Right lobe of liver (tissue), 6 donors: Measurements from ENCODE around the gene ZNF385B. TPM values are rescaled to one million over a fixed set of nuclear protein-coding genes. Genes with fewer than 3 reads are reported as not detected.

Experiments used
- ATAC-seq, 4 donors: fragments of 200-7000 bp; cut with Tn5 transposase; one replicate each; pipeline ENCODE4 v1.9.1; 2020; ENCODE audit warnings: mild to moderate bottlenecking in 4 of 4, moderate library complexity in 4 of 4
- DNase-seq, 3 donors: peaks; one replicate each; pipeline ENCODE4 v3.0.0-alpha.2; 2020
- H3K27ac ChIP-seq, 3 donors: fragments of 200-600 bp; one replicate each; pipeline ENCODE4 v1.8.0; 2022
- H3K27me3 ChIP-seq, 2 donors: fragments of 200-600 bp; one replicate each; pipeline ENCODE4 v1.8.0; 2022
- H3K36me3 ChIP-seq, 4 donors: fragments of 200-600 bp; sonication (generic) in 1 of 4; one replicate each; pipeline versions ENCODE4 v1.5.1 to v1.8.0; 2017 to 2022; ENCODE audit warnings: control low read depth in 1 of 4
- H3K4me1 ChIP-seq, 4 donors: fragments of 200-600 bp; sonication (generic) in 1 of 4; one replicate each; pipeline versions ENCODE4 v1.5.1 to v1.8.0; 2017 to 2022; ENCODE audit warnings: control low read depth in 1 of 4
- H3K4me3 ChIP-seq, 3 donors: fragments of 200-600 bp; one replicate each; pipeline ENCODE4 v1.8.0; 2022
- H3K9me3 ChIP-seq, 4 donors: fragments of 200-600 bp; sonication (generic) in 1 of 4; one replicate each; pipeline versions ENCODE4 v1.5.1 to v1.8.0; 2017 to 2022; ENCODE audit warnings: control low read depth in 1 of 4
- CTCF ChIP-seq, 4 donors: fragments of 200-600 bp in 3 of 4; fragments of 450-650 bp in 1 of 4; IDR thresholded peaks; one replicate each; pipeline versions ENCODE4 v1.5.1 to v1.8.0; 2016 to 2022; ENCODE audit warnings: antibody characterized with exemption in 4 of 4, mild to moderate bottlenecking in 2 of 4
- POLR2A ChIP-seq: fragments of 450-650 bp; IDR thresholded peaks from one replicate; pipeline ENCODE4 v1.6.1; 2017; ENCODE audit warnings: antibody characterized with exemption, mild to moderate bottlenecking
- WGBS: methylation state at CpG from one replicate; pipeline ENCODE4 v1.1.6; 2018; ENCODE audit warnings: low coverage, low lambda C conversion rate; ENCODE audit not compliant: insufficient coverage; ENCODE audit errors: missing lambda C conversion rate; 5-methylcytosine and 5-hydroxymethylcytosine counted together
- intact Hi-C, 2 donors: fragments of 100-400 bp; cut with DNase I; formaldehyde crosslinking; loops; one replicate each; pipeline versions ENCODE4 v1.11.2 to v1.14.1; 2022
- total RNA-seq, 6 experiments: library from RNA; depleted of rRNA in 2 of 6; stranded (reverse); fragments of >200 nt in 2 of 6; fragmentation: NEBNext Ultra II Directional in 3 of 6; extraction: Animal tissue kit (Norgen Biotek cat#: 25700) in 3 of 6; gene quantifications; one replicate each; pipeline versions ENCODE4 v1.1.0 to v1.2.4, GENCODE V29; 2016 to 2023
- donor health status: DM: no; HTN: yes; CAD: no.
- donor health status: DM: no; HTN: no; CAD: no.
- donor health status: DM: no; HTN: no; CAD: no.
- donor health status: DM: no; HTN: yes; CAD: no.
- donor health status: DM: no; HTN: yes; CAD: no.

Gene ZNF385B
- total RNA-seq, 6 experiments from 2014 or later = 3.9 to 15.7 (median 5.9) TPM

GRCh38 chr2:179588486-179589145 is 272.8 kb downstream of the ZNF385B start:
- intact Hi-C loops = no loop called here
- TF ChIP-seq POLR2A (no peak), CTCF (IDR thresholded peaks at IDR 0.05) (no peak)
- WGBS = 70% methylated on average over 3 of the region's 3 CpGs
- ATAC-seq (no peak), DNase-seq (no peak)
- Histone ChIP-seq H3K27me3 (no peaks in the 10 kb centered on the region), H3K4me3 (no peak overlapping the region), H3K4me1 (peaks cover 0 to 5% (median 0%) of the 10 kb centered on the region in 4 donors), H3K36me3 (no peaks in the 10 kb centered on the region), H3K9me3 (no peaks in the 10 kb centered on the region), H3K27ac (no peak overlapping the region)

GRCh38 chr2:179584760-179585159 is 276.7 kb downstream of the ZNF385B start:
- intact Hi-C loops = no loop called here
- no peaks in the 10 kb centered on the region for H3K27me3 ChIP-seq
- DNase-seq = no peak

GRCh38 chr2:179581605-179582004 is 279.8 kb downstream of the ZNF385B start:
- Histone ChIP-seq H3K4me1 (peaks cover 0 to 47% (median 12%) of the 10 kb centered on the region in 4 donors), H3K27ac (no peak overlapping the region), H3K4me3 (no peak overlapping the region), H3K27me3 (no peaks in the 10 kb centered on the region), H3K36me3 (no peaks in the 10 kb centered on the region), H3K9me3 (no peaks in the 10 kb centered on the region)
- WGBS = 90% methylated on average over 1 of the region's 1 CpG
- no peak for ATAC-seq
- TF ChIP-seq POLR2A (no peak), CTCF (IDR thresholded peaks at IDR 0.05) (no peak)
- intact Hi-C loops = no loop called here
- DNase-seq = no peak

More at GRCh38 chr2:179584760-179585159, 276.7 kb downstream of the ZNF385B start:
- Histone ChIP-seq H3K36me3 (no peaks in the 10 kb centered on the region), H3K4me3 (no peak overlapping the region), H3K9me3 (no peaks in the 10 kb centered on the region), H3K4me1 (peaks cover 0 to 23% (median 7%) of the 10 kb centered on the region in 4 donors), H3K27ac (peak overlapping the region in 1 of 3 donors; percentile 54)
- TF ChIP-seq CTCF (IDR thresholded peaks at IDR 0.05) (no peak), POLR2A (no peak)
- peak; percentile 51 to 79 (median 66) for ATAC-seq

- H3K36me3 ChIP-seq = no peaks in the 10 kb centered on the region
- WGBS = 16% methylated on average over 4 of the region's 4 CpGs
- no peaks in the 10 kb centered on the region for H3K9me3 ChIP-seq
- intact Hi-C loops = no loop called here
- no peak for TF ChIP-seq CTCF (IDR thresholded peaks at IDR 0.05)
- no peak for TF ChIP-seq POLR2A
- H3K27ac ChIP-seq = peak overlapping the region; percentile 56 to 87 (median 79)
- H3K4me3 ChIP-seq = no peak overlapping the region
- peak; percentile 63 to 79 (median 70) for ATAC-seq
- peaks cover 0 to 48% (median 14%) of the 10 kb centered on the region in 4 donors for H3K4me1 ChIP-seq
- no peaks in the 10 kb centered on the region for H3K27me3 ChIP-seq
- peak; percentile 33 to 71 (median 67) for DNase-seq
These were observed 280.9 kb downstream of the ZNF385B start for GRCh38 chr2:179580378-179581146.
